Brain microvascular endothelial cell (primary cell): Measurements from ENCODE around the gene TTBK1.

Source experiments
- DNase-seq: peaks from one replicate; pipeline ENCODE4 v3.0.0-alpha.2; 2020
- H3K27ac ChIP-seq: fragments of 250-450 bp; sonication (Bioruptor Pico); 2 replicates; pipeline ENCODE4 v1.5.1; 2020; ENCODE audit warnings: mild to moderate bottlenecking, moderate library complexity
- H3K27me3 ChIP-seq: fragments of 250-450 bp; sonication (Bioruptor Pico); replicated peaks from 2 replicates; pipeline ENCODE4 v1.5.1; 2020; ENCODE audit warnings: mild to moderate bottlenecking
- H3K36me3 ChIP-seq: fragments of 250-450 bp; sonication (Bioruptor Pico); replicated peaks from 2 replicates; pipeline ENCODE4 v1.5.1; 2020; ENCODE audit warnings: mild to moderate bottlenecking
- H3K4me3 ChIP-seq: 2 replicates; pipeline ENCODE4 v1.5.1; 2011; ENCODE audit warnings: low read depth, mild to moderate bottlenecking, control low read depth, low read length, moderate library complexity
- in situ Hi-C: cut with HindIII; loops from 2 replicates; pipeline ENCODE4 v1.10.0; 2017; ENCODE audit warnings: low sequenced_read_pairs, low pct_ligation_motif_present
- TF ChIP-seq, protein P1 (sequence below): IDR thresholded peaks from 2 replicates; pipeline ENCODE4 v1.5.1; 2011; ENCODE audit warnings: low read depth, mild to moderate bottlenecking, moderate library complexity, low read length, control low read depth, inconsistent platforms; ENCODE audit errors: missing control alignments

Gene TTBK1

DNA sequence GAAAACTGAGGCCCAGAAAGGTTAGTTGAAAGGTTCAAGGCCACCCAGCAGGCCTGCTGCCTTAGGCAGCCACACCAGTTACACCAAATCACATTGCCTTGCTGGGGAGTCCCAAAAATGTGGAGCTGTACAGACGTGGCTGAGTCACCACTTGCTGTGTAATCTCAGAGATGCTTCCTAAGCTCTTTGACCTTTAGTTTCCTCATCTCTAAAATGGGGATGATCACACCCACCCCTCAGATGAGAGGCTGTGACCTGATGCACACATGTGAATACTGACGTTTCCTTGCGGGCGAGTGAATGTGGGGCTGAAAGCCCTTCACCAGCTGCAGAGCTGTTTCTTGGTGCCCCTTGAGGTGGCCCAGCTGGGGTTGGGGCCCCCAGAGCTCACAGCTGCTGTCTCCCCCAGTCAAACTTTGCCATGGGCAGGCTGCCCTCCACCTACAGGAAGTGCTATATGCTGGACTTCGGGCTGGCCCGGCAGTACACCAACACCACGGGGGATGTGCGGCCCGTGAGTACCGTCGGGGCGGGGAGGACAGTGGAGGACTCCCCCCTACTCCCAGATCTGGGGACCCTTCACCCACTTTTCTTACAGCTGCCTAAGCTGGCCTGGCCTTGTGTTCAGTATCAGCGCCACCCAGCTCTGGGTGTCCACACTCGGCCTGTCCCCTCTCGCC lies 11.0 kb downstream of the TTBK1 start:
- TF ChIP-seq, protein P1, sequence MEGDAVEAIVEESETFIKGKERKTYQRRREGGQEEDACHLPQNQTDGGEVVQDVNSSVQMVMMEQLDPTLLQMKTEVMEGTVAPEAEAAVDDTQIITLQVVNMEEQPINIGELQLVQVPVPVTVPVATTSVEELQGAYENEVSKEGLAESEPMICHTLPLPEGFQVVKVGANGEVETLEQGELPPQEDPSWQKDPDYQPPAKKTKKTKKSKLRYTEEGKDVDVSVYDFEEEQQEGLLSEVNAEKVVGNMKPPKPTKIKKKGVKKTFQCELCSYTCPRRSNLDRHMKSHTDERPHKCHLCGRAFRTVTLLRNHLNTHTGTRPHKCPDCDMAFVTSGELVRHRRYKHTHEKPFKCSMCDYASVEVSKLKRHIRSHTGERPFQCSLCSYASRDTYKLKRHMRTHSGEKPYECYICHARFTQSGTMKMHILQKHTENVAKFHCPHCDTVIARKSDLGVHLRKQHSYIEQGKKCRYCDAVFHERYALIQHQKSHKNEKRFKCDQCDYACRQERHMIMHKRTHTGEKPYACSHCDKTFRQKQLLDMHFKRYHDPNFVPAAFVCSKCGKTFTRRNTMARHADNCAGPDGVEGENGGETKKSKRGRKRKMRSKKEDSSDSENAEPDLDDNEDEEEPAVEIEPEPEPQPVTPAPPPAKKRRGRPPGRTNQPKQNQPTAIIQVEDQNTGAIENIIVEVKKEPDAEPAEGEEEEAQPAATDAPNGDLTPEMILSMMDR: no peak
- in situ Hi-C loops: no loop called here
- H3K27me3 ChIP-seq: peaks cover 23% of the 10 kb centered on the region
- no peak for DNase-seq
- no peak overlapping the region for H3K27ac ChIP-seq
- no peaks in the 10 kb centered on the region for H3K36me3 ChIP-seq
- no peak overlapping the region for H3K4me3 ChIP-seq

DNA sequence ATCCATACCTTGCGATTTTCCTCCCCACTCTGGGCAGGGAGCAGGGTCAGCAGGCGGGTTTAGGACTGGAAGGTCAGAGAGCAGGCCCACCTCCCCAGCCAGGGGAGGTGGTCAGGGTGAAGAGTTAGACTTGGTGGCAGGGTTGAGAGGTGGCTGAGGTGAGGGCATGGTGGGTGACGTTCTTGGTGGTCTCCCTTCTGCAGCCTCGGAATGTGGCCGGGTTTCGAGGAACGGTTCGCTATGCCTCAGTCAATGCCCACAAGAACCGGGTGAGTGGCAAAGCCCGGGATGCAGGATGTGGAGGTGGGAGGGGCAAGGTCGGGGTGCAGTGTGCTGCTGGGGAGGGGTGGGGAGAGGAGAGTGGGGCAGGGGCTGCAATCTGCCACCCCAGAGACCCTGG lies 11.6 kb downstream of the TTBK1 start:
- H3K27ac ChIP-seq: no peak overlapping the region
- H3K27me3 ChIP-seq: peaks cover 23% of the 10 kb centered on the region
- TF ChIP-seq, protein P1: no peak
- H3K4me3 ChIP-seq: no peak overlapping the region
- DNase-seq: no peak
- in situ Hi-C loops: no loop called here
- no peaks in the 10 kb centered on the region for H3K36me3 ChIP-seq

DNA sequence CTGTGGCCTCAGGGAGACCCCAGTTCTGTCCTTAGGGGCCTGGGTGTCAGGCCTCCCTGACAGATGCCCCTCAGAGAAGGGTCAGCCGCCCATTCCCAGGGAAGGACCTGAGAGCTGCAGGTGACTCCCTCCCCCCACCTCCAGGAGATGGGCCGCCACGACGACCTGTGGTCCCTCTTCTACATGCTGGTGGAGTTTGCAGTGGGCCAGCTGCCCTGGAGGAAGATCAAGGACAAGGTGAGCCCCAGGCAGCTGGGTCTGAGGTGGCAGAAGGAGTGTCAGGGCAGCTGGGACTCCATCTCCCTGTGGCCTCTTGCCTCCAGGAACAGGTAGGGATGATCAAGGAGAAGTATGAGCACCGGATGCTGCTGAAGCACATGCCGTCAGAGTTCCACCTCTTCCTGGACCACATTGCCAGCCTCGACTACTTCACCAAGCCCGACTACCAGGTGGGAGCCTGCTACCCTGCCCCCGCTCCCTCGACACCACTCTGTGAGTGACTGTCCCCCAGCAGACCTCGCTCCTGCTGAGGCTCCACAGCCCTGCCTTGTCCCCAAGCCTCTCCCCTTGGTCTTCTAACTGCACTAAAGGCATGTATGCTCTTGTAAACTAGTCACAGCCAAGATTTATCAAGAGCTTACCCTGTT lies 12.2 kb downstream of the TTBK1 start:
- TF ChIP-seq, protein P1: no peak
- H3K36me3 ChIP-seq: no peaks in the 10 kb centered on the region
- no peak overlapping the region for H3K4me3 ChIP-seq
- in situ Hi-C loops: no loop called here
- peaks cover 22% of the 10 kb centered on the region for H3K27me3 ChIP-seq
- H3K27ac ChIP-seq: no peak overlapping the region
- no peak for DNase-seq

- TF ChIP-seq, protein P1: no peak
- DNase-seq: no peak
- in situ Hi-C loops: no loop called here
- H3K27ac ChIP-seq: no peak overlapping the region
- H3K4me3 ChIP-seq: no peak overlapping the region
- H3K36me3 ChIP-seq: no peaks in the 10 kb centered on the region
- peaks cover 9% of the 10 kb centered on the region for H3K27me3 ChIP-seq
Observed at GRCh38 chr6:43256670-43257366, 13.5 kb downstream of the TTBK1 start.

GRCh38 chr6:43257367-43258145 lies 14.3 kb downstream of the TTBK1 start:
- in situ Hi-C loops: no loop called here
- Histone ChIP-seq H3K36me3 (no peaks in the 10 kb centered on the region), H3K27me3 (peaks cover 3% of the 10 kb centered on the region), H3K4me3 (no peak overlapping the region), H3K27ac (no peak overlapping the region)
- TF ChIP-seq, protein P1: no peak
- DNase-seq: no peak
